ENCODE measurements around the gene MAML2. TPM values are rescaled to one million over a fixed set of nuclear protein-coding genes. Genes with fewer than 3 reads are reported as not detected.

MAML2 gene
- total RNA-seq, 4 donors from 2014 or later: 34.3 to 58.8 (median 56.0) TPM

GRCh38 chr11:96310236-96310635 is 32.8 kb downstream of the MAML2 start:
- TF ChIP-seq CTCF (IDR thresholded peaks at IDR 0.05; ENCODE audit: low read depth): no peak

- TF ChIP-seq CTCF (IDR thresholded peaks at IDR 0.05; ENCODE audit: low read depth): no peak
Measured at GRCh38 chr11:96309643-96310017, 33.4 kb downstream of the MAML2 start.

- no peak for TF ChIP-seq CTCF (IDR thresholded peaks at IDR 0.05; ENCODE audit: low read depth)
Measured at GRCh38 chr11:96309016-96309642, 33.9 kb downstream of the MAML2 start.

- no peak for TF ChIP-seq CTCF (IDR thresholded peaks at IDR 0.05; ENCODE audit: low read depth)
Measured at GRCh38 chr11:96307776-96308140, 35.2 kb downstream of the MAML2 start.

GRCh38 chr11:96306933-96307775 is 35.8 kb downstream of the MAML2 start:
- TF ChIP-seq CTCF (IDR thresholded peaks at IDR 0.05; ENCODE audit: low read depth): no peak

- no peak for TF ChIP-seq CTCF (IDR thresholded peaks at IDR 0.05; ENCODE audit: low read depth)
Measured at GRCh38 chr11:96306600-96306932, 36.4 kb downstream of the MAML2 start.

- TF ChIP-seq CTCF (IDR thresholded peaks at IDR 0.05; ENCODE audit: low read depth): no peak
Measured at GRCh38 chr11:96306071-96306470, 36.9 kb downstream of the MAML2 start.
